Lower lobe of right lung (tissue), 2 donors: ENCODE data around the gene DMRT3. TPM values are rescaled to one million over a fixed set of nuclear protein-coding genes. Genes with fewer than 3 reads are reported as not detected.

ENCODE experiments used
- ATAC-seq, 2 donors: fragments of 200-7000 bp; cut with Tn5 transposase; one replicate each; pipeline ENCODE4 v1.9.1; 2020 to 2022; ENCODE audit warnings: mild to moderate bottlenecking in 2 of 2, moderate library complexity in 2 of 2
- DNase-seq: peaks from one replicate; pipeline ENCODE4 v3.0.0-alpha.2; 2020
- H3K27ac ChIP-seq: fragments of 200-600 bp; one replicate; pipeline ENCODE4 v1.8.0; 2022
- H3K27me3 ChIP-seq: fragments of 200-600 bp; one replicate; pipeline ENCODE4 v1.8.0; 2022; ENCODE audit warnings: low read depth
- H3K36me3 ChIP-seq: fragments of 200-600 bp; one replicate; pipeline ENCODE4 v1.8.0; 2022; ENCODE audit warnings: mild to moderate bottlenecking
- H3K4me1 ChIP-seq: fragments of 200-600 bp; one replicate; pipeline ENCODE4 v1.8.0; 2022
- H3K4me3 ChIP-seq: fragments of 200-600 bp; one replicate; pipeline ENCODE4 v1.8.0; 2022; ENCODE audit warnings: mild to moderate bottlenecking
- H3K9me3 ChIP-seq: fragments of 200-600 bp; one replicate; pipeline ENCODE4 v1.8.0; 2022
- intact Hi-C: fragments of 100-400 bp; cut with DNase I; formaldehyde crosslinking; loops from one replicate; pipeline ENCODE4 v1.11.0; 2022
- total RNA-seq: library from RNA; stranded (reverse); fragmentation: NEBNext Ultra II Directional; extraction: Animal tissue kit (Norgen Biotek cat#: 25700); gene quantifications from one replicate; pipeline ENCODE4 v1.2.1, GENCODE V29; 2021
- TF ChIP-seq, protein P1 (sequence below): fragments of 200-600 bp; IDR thresholded peaks from one replicate; pipeline ENCODE4 v1.8.0; 2022; ENCODE audit warnings: antibody characterized with exemption, mild to moderate bottlenecking
- donor health status: DM: no; HTN: yes; CAD: no; lungs with severe emphysema.

Gene DMRT3
- total RNA-seq, 1 donor from 2014 or later: 0.24 TPM

- peak; percentile 59 to 71 for ATAC-seq
- Histone ChIP-seq H3K27me3 (peaks cover 22% of the 10 kb centered on the region), H3K9me3 (peaks cover 10% of the 10 kb centered on the region), H3K4me1 (no peaks in the 10 kb centered on the region), H3K27ac (no peak overlapping the region), H3K36me3 (no peaks in the 10 kb centered on the region), H3K4me3 (no peak overlapping the region)
- intact Hi-C loops: no loop called here
- DNase-seq: no peak
- TF ChIP-seq, protein P1, sequence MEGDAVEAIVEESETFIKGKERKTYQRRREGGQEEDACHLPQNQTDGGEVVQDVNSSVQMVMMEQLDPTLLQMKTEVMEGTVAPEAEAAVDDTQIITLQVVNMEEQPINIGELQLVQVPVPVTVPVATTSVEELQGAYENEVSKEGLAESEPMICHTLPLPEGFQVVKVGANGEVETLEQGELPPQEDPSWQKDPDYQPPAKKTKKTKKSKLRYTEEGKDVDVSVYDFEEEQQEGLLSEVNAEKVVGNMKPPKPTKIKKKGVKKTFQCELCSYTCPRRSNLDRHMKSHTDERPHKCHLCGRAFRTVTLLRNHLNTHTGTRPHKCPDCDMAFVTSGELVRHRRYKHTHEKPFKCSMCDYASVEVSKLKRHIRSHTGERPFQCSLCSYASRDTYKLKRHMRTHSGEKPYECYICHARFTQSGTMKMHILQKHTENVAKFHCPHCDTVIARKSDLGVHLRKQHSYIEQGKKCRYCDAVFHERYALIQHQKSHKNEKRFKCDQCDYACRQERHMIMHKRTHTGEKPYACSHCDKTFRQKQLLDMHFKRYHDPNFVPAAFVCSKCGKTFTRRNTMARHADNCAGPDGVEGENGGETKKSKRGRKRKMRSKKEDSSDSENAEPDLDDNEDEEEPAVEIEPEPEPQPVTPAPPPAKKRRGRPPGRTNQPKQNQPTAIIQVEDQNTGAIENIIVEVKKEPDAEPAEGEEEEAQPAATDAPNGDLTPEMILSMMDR: peak; percentile 30
Observed at GRCh38 chr9:1018121-1018520, 41.7 kb downstream of the DMRT3 start.

GRCh38 chr9:1024112-1024511 is 47.7 kb downstream of the DMRT3 start:
- Histone ChIP-seq H3K27me3 (peaks cover 14% of the 10 kb centered on the region), H3K36me3 (no peaks in the 10 kb centered on the region), H3K9me3 (peaks cover 11% of the 10 kb centered on the region), H3K4me3 (no peak overlapping the region), H3K27ac (no peak overlapping the region), H3K4me1 (no peaks in the 10 kb centered on the region)
- TF ChIP-seq, protein P1: no peak
- DNase-seq (no peak), ATAC-seq (no peak)
- intact Hi-C loops: no loop called here

DNA sequence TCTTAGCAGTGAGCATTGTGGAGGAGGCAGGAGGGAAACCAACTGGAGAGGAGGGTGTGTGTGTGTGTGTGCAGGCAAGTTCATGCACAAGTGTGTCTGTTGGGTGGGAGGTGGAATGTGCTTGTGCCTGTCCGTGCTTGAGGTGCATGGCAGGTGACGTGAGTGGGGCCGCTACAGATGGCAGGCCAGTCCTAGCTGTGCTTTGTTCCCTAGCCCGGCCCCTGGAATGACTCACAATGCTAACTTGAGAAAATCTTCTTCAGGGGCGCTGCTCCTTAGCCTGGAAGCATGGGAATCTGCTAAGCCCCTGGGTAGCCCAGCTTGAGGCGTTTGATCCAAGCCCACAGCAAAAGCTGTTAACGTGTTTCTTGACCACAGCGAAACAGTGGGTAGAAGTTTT is 48.7 kb downstream of the DMRT3 start:
- Histone ChIP-seq H3K36me3 (no peaks in the 10 kb centered on the region), H3K27ac (no peak overlapping the region), H3K9me3 (peaks cover 11% of the 10 kb centered on the region), H3K4me1 (no peaks in the 10 kb centered on the region), H3K27me3 (peaks cover 12% of the 10 kb centered on the region), H3K4me3 (no peak overlapping the region)
- ATAC-seq: no peak
- intact Hi-C loops: no loop called here
- no peak for DNase-seq
- TF ChIP-seq, protein P1: no peak

- peaks cover 10% of the 10 kb centered on the region for H3K27me3 ChIP-seq
- intact Hi-C loops: no loop called here
- no peak overlapping the region for H3K27ac ChIP-seq
- H3K36me3 ChIP-seq: no peaks in the 10 kb centered on the region
- peaks cover 11% of the 10 kb centered on the region for H3K9me3 ChIP-seq
- no peak for DNase-seq
- TF ChIP-seq, protein P1: no peak
- no peak overlapping the region for H3K4me3 ChIP-seq
- H3K4me1 ChIP-seq: no peaks in the 10 kb centered on the region
- ATAC-seq: no peak
Observed at GRCh38 chr9:1026219-1026618, 49.8 kb downstream of the DMRT3 start.

GRCh38 chr9:1028501-1029190 is 52.2 kb downstream of the DMRT3 start:
- Histone ChIP-seq H3K4me1 (no peaks in the 10 kb centered on the region), H3K36me3 (no peaks in the 10 kb centered on the region), H3K4me3 (no peak overlapping the region), H3K9me3 (no peaks in the 10 kb centered on the region), H3K27me3 (peaks cover 29% of the 10 kb centered on the region), H3K27ac (no peak overlapping the region)
- DNase-seq (no peak), ATAC-seq (no peak)
- TF ChIP-seq, protein P1: no peak
- intact Hi-C loops: no loop called here
